ENCODE data around the gene ASTN2.
A peak's percentile ranks its signal among the peaks of the same experiment; 100 is the strongest.

The ASTN2 gene

DNA sequence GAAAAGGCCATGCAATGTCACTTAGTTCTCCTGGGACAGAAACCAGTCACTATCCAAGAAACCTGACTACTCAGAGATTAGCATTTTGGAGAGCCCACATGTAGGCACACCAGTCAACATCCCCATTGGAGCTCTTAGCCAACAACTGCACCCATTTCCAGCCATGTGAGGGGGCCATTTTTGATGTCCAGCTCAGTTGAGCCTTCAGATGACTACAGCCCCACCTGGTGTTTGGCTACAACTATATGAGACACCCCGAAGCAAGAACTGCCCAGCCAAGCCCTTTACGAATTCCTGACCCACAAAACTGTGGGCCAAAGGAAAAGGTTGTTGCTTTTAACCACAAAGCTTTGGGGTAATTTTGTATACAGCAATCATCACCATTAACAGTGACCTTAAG, 300.1 kb downstream of the ASTN2 start:
- DNase-seq (ENCODE audit: low read depth, low spot score) = no peak

DNA sequence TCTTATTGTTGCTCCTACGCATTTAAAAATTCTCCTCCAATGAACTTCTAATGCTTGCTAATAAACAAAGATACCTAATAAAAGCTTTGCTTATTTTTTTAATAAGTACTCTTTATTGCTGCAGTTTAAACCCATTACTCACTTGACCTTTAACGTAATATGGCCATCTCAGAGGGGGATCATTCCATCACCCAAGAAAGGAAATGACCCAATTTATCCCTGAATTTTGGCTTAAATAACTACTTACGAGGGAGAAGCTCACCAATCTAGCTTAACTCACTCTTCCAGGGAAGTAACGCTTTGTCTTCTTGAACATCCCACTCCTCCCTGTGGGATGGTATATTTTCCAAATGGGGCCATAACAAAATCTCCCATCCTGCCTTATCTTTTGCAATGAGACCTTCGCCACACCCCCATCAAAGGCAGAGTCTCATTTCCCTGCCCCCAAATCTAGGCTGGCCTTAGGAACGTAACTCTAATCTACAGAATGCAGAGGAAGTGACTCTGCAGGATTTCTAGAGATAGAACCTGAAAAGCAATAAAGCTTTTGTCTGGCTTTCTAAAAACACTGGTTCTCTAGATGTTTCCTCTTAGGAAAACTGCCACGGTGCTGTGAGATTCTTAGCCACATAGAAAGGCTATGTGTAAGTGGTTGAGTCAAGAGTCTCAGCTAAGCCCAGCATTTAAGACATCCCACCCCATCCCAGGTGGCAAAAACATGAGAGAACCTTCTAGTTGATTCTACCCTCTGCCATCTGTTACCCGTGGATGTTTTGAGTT, 310.0 kb downstream of the ASTN2 start:
- DNase-seq (ENCODE audit: low read depth, low spot score) = no peak

DNA sequence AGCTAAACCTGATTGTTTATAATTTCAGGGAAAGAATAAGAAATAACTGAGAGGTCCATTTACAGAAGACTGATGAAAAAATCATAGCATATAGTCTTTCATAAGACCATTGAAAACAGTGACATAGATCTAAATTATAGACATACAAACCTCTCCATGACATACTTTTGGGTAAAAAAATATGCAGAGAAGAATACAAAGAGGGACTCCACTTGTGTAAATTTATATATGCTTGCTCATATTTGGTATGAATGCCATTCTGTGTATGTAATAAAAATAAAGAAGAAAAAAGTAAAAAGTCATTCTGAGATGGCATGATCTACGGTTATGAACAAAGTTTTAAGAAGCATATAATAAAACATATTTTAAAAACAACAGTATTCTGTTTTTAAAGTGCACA, 310.7 kb downstream of the ASTN2 start:
- DNase-seq (ENCODE audit: low read depth, low spot score) = no peak

DNA sequence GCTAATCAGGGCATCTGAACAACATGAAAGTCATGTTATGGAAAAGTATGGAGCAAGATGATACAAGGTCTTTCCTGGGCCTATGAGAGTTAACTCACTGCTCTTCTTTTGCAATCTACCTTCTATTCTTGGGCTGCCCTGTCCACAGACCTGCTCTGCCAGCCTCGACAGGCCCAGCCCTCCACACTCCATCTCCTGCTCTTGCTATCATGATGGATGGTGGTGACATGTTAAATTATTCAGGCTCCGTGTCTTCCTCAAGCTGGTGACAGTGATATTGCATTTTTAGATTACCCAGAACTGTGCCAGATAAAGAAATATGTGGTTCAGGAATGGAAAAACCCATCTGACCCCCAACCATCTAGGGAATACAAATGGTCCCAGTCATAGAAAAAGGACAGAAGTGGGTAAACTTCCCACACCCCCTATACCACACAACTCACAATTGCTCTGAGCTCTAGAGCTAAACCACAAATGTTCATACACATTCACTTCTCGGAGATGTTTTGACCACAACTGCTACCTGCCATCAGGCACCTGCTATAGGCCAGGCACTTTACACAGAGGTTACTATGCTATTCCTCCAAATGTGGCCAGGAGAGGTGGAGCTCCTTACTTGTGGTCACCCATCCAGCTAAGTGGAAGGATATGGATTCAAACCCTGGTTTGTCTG, 311.3 kb downstream of the ASTN2 start:
- no peak for DNase-seq (ENCODE audit: low read depth, low spot score)

DNA sequence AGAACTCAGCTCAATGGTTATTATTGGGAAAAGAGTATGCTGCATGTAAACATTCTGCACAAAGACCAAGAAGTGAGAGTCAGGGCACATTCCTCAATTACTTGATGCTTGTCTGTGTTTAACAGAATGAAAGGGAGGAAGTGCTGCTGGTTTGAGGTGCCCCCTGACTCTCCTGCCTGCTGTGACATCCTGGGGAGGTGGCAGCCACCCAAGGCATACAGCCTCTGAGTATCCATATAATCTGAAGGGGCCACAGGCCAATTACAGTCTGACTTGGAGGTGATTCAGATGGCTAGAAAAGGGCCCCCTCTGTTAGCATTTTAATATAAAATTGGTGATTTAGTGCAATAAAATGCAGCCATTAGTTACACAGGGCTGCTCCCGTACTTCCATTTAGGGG, 313.8 kb downstream of the ASTN2 start:
- DNase-seq (ENCODE audit: low read depth, low spot score) = peak; percentile 10

DNA sequence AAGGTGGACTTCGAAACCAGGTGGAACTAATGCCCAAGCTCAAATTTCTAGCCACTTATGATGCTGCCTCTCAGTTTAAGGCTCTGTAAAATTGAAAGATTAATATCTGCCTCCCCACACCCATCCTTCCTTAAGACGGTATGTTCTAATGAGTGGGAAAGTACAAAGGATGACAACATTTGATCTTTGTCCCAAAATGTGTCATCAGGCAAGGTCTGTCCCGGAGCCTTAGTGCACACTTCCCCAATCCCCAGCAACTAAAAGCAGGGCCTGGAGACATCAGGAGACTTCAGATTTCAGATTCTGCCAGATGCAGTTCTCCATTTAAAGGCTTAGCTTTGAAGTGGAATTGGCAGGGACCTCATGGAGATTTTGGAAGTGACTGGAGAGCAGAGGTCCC, 316.5 kb downstream of the ASTN2 start:
- DNase-seq (ENCODE audit: low read depth, low spot score) = no peak

DNA sequence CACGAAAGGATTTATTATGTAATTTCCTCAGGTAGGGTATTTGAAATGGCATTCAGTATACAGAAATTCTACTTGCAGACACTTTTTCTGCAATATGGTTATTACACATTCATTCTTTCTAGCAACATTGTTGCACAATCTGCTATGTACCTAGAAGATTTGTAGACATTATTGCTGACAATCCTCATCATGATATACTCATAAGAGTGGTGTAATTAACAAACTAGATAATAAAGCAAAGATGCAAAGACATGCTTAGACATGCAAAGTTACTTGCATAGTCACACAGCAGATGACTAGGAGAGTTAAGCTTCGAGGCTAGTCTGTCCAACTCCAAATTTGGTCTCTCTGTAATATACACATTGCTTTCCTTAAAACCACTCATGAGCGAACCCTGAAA, 317.1 kb downstream of the ASTN2 start:
- no peak for DNase-seq (ENCODE audit: low read depth, low spot score)

DNA sequence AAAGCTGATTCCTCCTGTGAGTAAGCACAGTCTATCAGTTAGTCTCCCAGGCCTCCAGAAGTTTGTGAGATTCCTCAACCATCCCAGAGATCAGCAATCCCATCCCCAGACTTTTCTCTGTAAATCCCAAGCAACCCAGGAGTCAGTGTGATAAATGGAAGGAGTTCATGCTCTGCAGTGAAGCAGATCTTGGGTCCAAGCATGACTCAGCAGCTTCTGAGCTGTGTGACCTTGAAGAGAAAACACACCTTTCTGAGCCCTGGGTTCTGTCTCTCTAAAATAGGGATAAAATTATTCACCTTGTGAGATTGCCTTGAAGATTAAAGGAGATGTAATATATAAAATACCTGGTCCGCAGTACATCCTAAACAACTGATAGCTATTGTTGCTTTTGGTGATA, 318.7 kb downstream of the ASTN2 start:
- DNase-seq (ENCODE audit: low read depth, low spot score) = no peak

DNA sequence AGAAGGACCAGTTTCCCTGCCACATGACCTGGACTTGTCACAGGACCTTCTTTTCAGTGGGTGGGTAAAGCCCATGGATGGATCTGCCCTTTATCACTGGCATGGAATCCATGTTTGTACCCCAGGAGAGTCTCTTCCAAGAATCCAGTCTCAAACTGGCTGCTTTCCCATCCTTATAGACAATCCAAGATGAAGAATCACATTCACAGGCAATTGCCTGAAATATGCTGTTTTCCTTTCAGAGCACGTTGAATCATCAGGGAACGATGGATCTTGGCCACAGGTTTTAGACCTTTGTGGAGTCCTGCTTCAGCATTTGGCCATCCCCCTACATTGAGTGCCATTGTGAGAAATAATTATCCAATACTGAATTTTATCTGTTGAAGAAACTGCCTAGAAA, 319.8 kb downstream of the ASTN2 start:
- peak; percentile 16 for DNase-seq (ENCODE audit: low read depth, low spot score)

DNA sequence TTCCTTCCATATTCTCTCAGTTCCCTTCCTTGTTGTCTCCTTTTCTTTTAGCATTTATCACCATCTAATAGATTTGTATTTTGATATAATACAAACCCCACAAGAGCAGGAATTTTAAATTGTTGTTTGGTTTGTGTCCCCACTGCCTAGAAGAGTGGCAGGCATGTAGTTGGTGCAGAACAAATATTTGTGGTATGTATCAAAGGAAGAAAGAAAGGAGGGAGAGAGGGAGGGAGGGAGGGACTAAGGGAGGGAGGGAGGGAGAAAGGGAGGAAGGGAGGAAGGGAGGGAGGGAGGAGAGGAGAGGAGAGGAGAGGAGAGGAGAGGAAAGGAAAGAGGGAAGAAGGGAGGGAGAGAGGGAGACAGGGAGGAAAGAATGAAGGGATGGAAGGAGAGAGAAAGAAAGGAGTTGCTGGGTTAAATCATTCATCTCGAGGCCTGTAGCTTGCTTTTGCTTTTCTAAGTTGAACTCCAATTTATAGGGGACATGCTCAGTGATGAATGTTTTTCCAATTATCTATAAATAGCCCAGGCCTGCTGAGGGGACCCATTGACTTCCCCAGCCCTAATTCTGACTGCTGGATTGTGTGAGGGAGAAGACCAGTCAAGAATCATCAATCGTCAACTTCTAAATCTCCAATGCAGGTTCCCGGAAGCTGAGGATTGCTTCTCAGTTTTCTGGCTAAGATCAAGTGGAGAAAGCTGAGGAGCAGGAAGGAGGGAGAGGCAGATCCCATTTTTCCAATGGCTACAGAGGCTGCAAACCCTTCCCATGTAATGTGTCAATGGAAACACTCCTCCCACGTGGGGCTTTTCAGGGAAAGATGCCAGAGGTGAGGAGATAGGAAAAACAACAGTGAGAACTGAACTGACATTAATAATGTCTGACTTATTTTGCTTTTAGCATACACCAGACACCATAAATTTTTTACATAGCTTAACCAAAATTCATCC, 320.7 kb downstream of the ASTN2 start:
- DNase-seq (ENCODE audit: low read depth, low spot score) = peak; percentile 43

DNA sequence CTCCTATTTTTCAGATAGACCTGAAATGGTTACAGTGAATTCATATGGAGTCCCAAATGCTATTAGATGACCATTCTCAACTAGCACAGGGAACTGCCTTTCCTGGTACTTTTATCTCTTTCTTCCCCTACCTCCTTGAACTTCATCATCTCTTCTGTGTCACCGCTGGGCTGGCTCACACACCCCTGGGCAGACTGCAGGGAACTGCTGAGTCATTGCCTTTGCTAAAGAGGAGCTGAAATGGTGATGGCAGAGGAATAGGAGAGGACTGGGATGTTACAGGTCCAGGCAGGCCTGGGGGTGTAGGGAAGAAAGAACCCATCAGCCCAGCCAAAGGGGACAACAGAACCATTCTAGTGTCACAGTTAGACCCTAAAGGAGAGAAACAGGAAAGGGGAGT, 322.3 kb downstream of the ASTN2 start:
- peak; percentile 22 for DNase-seq (ENCODE audit: low read depth, low spot score)

DNA sequence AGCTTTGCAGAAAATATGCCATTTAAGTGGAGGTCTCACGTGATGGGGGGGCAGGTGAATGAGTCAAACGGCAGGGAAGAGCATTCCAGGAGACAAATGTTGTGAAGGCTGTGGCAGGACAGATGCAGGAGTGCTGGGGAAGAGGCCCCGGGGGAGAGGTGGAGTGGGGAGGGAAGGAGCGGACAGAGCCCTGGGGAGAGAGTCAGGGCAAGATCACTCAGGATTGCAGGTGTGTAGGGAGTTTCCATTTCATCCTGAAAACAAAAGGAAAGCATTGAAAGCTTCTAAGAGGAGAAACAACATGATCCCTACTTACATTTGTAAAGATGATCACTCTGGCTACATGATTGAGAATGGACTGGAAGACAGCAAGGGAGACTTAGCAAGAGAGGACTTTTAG, 323.3 kb downstream of the ASTN2 start:
- no peak for DNase-seq (ENCODE audit: low read depth, low spot score)

DNA sequence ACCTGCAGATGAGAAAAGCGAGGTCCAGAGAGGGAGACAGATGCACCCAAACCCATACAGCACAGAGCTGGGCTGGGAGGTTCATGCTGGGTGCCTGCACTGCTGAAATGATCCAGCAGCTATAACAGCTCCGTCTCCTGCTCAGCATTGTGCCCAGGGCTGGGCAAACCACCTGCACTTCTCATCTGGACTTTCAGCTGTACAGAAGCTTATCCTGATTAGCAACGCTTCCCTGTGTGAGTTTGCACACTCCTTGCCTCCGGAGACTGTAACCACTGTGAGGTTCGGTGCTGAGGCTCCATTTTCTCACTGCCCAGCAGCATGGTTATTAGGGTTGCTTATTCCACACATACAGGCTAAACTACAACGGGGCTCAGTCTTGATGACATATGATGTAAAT, 326.1 kb downstream of the ASTN2 start:
- no peak for DNase-seq (ENCODE audit: low read depth, low spot score)

DNA sequence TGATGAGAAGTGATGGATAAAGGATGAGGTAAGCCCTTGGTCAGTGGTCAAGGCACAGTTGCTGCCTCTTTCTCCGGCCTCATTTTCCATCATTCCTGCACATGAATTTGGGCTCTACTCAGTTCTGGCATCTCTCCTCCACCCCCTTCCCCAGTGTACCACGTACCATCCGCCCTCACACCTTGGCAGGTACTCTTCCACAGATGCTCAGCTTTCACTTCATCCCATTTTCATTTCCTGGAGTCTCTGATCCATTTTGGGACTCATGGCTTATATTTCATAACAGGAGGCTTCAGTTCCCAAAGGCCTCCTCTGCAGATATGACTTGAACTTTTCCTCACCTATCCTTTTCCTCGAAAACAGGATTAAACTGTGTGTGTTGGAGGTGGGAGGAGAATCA, 326.7 kb downstream of the ASTN2 start:
- no peak for DNase-seq (ENCODE audit: low read depth, low spot score)

DNA sequence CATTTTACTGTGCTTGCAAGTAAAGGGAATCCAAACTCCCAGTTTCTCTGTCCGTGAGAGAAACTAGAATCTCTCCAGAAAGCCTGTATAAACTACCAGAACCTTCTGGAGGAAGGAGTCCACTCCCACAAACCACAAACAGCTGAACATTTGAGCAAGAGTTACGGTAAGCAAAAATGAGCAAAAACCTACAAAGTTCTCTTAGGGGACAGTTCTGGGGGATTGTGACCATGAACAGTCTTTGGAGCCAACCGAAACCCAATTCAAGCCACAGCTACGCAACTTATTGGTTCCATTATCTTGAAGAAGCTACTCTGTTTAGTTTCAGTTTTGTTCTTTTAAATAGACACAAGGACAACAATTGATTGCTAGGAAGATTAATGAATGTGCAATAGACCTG, 330.6 kb downstream of the ASTN2 start:
- DNase-seq (ENCODE audit: low read depth, low spot score) = no peak

DNA sequence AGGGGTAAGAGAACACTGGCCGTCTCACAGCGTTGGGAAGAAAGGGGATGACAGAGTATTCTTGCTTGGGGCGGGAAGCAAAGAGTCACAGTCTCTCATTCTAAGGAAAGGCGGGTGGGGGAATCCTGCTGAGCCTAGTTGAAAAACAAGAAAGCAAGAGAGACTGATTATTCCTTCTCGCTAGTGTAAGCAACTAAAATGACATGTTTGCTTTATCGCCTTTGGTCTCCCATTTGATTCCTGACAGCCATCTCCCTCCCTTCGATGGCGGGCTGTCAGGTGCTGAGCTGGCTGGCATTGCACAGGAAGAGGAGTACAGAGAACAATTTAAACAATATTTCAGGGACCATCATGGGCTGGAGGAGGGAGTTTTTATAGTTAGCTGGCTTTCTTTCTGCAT, 331.3 kb downstream of the ASTN2 start:
- DNase-seq (ENCODE audit: low read depth, low spot score) = no peak

DNA sequence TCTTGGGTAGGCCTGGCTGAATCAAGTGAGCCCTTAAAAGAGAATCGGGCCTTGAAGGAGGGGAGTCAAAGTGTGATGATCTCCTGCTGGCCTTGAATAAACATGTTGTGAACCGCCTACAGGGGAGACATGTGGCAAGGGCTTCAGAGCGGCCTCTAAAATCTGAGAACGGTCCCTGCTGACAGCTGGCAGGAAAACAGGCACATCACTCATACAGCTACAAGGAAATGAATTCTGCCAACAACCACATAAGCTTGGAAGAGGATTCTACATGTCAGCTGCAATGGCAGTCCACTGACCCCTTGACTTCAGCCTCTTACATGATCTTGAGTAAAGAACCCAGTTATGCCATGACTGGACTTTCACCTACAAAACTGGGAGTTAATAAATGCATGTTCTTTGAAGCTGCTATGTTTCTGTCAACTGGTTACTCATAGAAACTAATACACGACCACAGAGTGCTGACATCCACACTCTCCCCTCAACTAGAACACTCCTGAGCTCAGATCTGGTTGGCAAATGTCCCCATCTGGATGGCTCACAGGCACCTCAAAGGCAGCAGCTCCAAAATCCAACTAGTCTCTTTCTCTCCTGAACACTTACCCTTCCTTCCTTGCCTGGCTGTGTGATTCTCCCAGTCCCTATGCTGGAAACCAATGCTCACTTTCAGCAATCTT, 333.1 kb downstream of the ASTN2 start:
- no peak for DNase-seq (ENCODE audit: low read depth, low spot score)

DNA sequence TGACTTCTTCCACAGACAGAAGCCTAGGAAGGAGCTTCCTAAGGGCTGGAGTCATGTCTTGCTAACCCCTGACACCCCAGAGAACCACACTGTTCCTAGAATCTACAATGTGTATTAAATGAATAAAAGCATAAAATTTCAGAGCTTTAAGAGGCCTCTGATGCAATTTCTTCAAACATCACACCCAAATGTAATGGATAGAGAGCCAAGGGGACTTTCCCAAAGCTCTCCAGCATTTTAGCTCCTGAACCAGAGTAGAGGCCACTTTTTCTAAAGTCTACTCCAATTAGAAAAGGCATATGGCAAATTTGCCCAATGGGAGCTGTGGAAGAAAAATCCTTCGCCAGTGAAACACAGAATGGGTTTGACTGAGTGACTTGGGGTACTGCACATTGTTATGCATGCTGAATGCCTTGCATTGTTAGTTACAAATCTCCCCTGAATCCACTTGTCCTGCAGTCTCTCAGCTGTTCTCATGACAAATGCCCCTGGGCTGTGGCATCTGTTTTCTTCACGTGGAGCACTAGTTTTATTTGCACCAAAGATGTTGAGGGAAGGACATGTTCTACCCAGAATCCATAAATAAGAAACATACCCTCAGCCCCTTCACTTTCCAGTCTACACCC, 334.0 kb downstream of the ASTN2 start:
- no peak for DNase-seq (ENCODE audit: low read depth, low spot score)

DNA sequence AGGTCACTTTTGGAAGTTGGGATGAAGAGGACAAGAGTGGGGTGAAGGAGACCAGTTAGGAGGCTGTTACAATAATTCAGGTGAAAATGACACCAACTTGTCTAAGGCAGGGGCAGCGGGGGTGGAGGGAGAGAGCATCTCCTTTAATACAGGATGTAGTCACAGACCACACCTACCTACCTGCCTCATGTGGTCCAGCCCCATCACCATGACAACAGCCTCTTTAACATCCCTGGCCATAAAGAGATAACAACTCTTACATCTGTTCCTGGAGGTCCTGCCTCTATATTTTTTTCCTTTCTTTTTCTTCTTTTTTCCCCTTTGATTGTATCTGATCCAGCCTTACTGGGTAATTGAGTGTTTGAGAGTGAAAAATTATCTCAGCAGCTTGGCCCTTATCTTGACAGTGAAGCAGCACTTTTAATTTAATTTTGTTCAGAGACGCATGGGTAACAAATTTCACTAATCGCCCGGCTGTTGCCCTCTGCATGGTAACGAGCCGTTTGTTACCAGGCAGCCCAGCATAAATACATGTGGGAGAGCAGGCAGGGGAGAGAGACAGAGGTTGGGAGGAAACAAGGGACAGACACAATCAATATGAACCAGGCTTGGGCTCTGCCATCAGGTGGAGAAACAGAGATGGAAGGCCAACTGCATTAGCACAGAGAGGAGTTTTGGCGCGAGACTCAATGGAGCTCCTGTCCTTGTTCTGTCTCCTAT, 338.1 kb downstream of the ASTN2 start:
- no peak for DNase-seq (ENCODE audit: low read depth, low spot score)

DNA sequence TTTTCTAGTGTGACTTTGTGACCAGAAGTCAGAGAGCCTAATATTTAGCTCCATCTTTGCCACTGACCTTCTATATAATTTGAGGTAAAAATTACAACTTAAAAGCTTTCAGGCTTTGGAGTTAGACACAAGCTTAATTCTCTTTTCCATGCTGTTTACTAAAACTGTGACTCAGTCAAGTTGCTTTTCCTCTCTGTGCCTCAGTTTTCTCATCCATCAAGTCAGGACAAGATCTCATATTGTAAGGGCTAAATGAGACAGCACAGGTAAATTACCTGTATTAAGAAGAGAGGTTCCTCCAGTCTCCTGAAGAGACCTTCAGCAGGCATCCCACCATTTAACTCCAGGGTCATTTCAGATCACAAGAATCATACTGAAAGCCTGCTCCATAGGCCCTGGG, 339.2 kb downstream of the ASTN2 start:
- no peak for DNase-seq (ENCODE audit: low read depth, low spot score)

Data from astrocyte of the hippocampus (primary cell).